H9 (cell line): ENCODE measurements around the gene SH3BGRL3. TPM values are rescaled to one million over a fixed set of nuclear protein-coding genes. Genes with fewer than 3 reads are reported as not detected.
A peak's percentile ranks its signal among the peaks of the same experiment; 100 is the strongest.

Experiments used
- DNase-seq: peaks from one replicate; pipeline ENCODE4 v3.0.0-alpha.2; 2017
- H2AFZ ChIP-seq: one replicate; pipeline ENCODE4 v1.6.1; 2013; ENCODE audit warnings: mild to moderate bottlenecking, low read length, control low read depth, moderate library complexity
- H2AK5ac ChIP-seq: 2 replicates; pipeline ENCODE4 v1.6.1; 2013; ENCODE audit warnings: low read length, control low read depth, mixed read lengths; ENCODE audit not compliant: insufficient read length
- H2BK120ac ChIP-seq: one replicate; pipeline ENCODE4 v1.6.1; 2013; ENCODE audit warnings: low read depth, mild to moderate bottlenecking, low read length, control low read depth, inconsistent platforms; ENCODE audit not compliant: poor library complexity, severe bottlenecking
- H2BK12ac ChIP-seq: 2 replicates; pipeline ENCODE4 v1.6.1; 2013; ENCODE audit warnings: low read length, control low read depth, mixed read lengths, low read depth; ENCODE audit not compliant: insufficient read length
- H2BK15ac ChIP-seq: 2 replicates; pipeline ENCODE4 v1.6.1; 2013; ENCODE audit warnings: low read depth, low read length, control low read depth
- H2BK20ac ChIP-seq: one replicate; pipeline ENCODE4 v1.6.1; 2013; ENCODE audit warnings: low read depth, mild to moderate bottlenecking, low read length, control low read depth, inconsistent platforms; ENCODE audit not compliant: poor library complexity, severe bottlenecking
- H2BK5ac ChIP-seq: 2 replicates; pipeline ENCODE4 v1.6.1; 2013; ENCODE audit warnings: low read length, control low read depth, mixed read lengths; ENCODE audit not compliant: insufficient read length
- H3K14ac ChIP-seq: 2 replicates; pipeline ENCODE4 v1.6.1; 2013; ENCODE audit warnings: low read length, control low read depth; ENCODE audit not compliant: insufficient read depth
- H3K18ac ChIP-seq: 2 replicates; pipeline ENCODE4 v1.6.1; 2013; ENCODE audit warnings: low read depth, mild to moderate bottlenecking, mixed read lengths, low read length, control low read depth; ENCODE audit not compliant: insufficient read length
- H3K23ac ChIP-seq: 2 replicates; pipeline ENCODE4 v1.6.1; 2013; ENCODE audit warnings: low read length, control low read depth, mixed read lengths, low read depth; ENCODE audit not compliant: insufficient read length
- H3K23me2 ChIP-seq: 2 replicates; pipeline ENCODE4 v1.6.1; 2013; ENCODE audit warnings: low read depth, mild to moderate bottlenecking, mixed read lengths, low read length, control low read depth; ENCODE audit not compliant: insufficient read length, poor library complexity, severe bottlenecking
- H3K27ac ChIP-seq: 2 replicates; pipeline ENCODE4 v1.5.1; 2013; ENCODE audit warnings: low read length, control low read depth, mixed read lengths, low read depth; ENCODE audit not compliant: insufficient read length
- H3K27me3 ChIP-seq: 2 replicates; pipeline ENCODE4 v1.6.1; 2013; ENCODE audit warnings: low read length, control low read depth, inconsistent platforms; ENCODE audit not compliant: insufficient read depth
- H3K4ac ChIP-seq: 2 replicates; pipeline ENCODE4 v1.6.1; 2013; ENCODE audit warnings: low read depth, mild to moderate bottlenecking, control low read depth, inconsistent platforms, low read length, moderate library complexity
- H3K4me1 ChIP-seq: 2 replicates; pipeline ENCODE4 v1.6.1; 2013; ENCODE audit warnings: low read length, control low read depth, inconsistent platforms; ENCODE audit not compliant: insufficient read depth
- H3K4me2 ChIP-seq: 2 replicates; pipeline ENCODE4 v1.6.1; 2013; ENCODE audit warnings: low read length, control low read depth, mixed read lengths; ENCODE audit not compliant: insufficient read length, insufficient read depth
- H3K56ac ChIP-seq: 2 replicates; pipeline ENCODE4 v1.6.1; 2013; ENCODE audit warnings: low read depth, mild to moderate bottlenecking, mixed read lengths, low read length, control low read depth; ENCODE audit not compliant: insufficient read length
- H3K79me1 ChIP-seq: 2 replicates; pipeline ENCODE4 v1.6.1; 2013; ENCODE audit warnings: low read depth, mild to moderate bottlenecking, moderate library complexity, low read length, control low read depth, inconsistent platforms; ENCODE audit not compliant: insufficient read depth, poor library complexity, severe bottlenecking
- H3K79me2 ChIP-seq: 2 replicates; pipeline ENCODE4 v1.6.1; 2013; ENCODE audit warnings: low read length, control low read depth, inconsistent platforms; ENCODE audit not compliant: insufficient read depth
- H3K9ac ChIP-seq: 2 replicates; pipeline ENCODE4 v1.6.1; 2013; ENCODE audit warnings: low read length, control low read depth, mixed read lengths; ENCODE audit not compliant: insufficient read length; ENCODE audit errors: extremely low read depth
- H3K9me3 ChIP-seq: one replicate; pipeline ENCODE4 v1.6.1; 2013; ENCODE audit warnings: low read depth, low read length, inconsistent platforms; ENCODE audit not compliant: control insufficient read depth
- H3T11ph ChIP-seq: one replicate; pipeline ENCODE4 v1.6.1; 2013; ENCODE audit warnings: mild to moderate bottlenecking, low read length, control low read depth, inconsistent platforms
- H4K20me1 ChIP-seq: one replicate; pipeline ENCODE4 v1.6.1; 2013; ENCODE audit not compliant: control insufficient read depth, insufficient read length, insufficient read depth
- H4K5ac ChIP-seq: 2 replicates; pipeline ENCODE4 v1.6.1; 2013; ENCODE audit warnings: low read depth, mild to moderate bottlenecking, mixed read lengths, low read length, control low read depth; ENCODE audit not compliant: insufficient read length
- H4K8ac ChIP-seq: replicated peaks from 2 replicates; pipeline ENCODE4 v1.6.1; 2013; ENCODE audit warnings: low read length, control low read depth, mixed read lengths, low read depth; ENCODE audit not compliant: insufficient read length
- H4K91ac ChIP-seq: 2 replicates; pipeline ENCODE4 v1.6.1; 2013; ENCODE audit warnings: low read depth, mild to moderate bottlenecking, moderate library complexity, mixed read lengths, low read length, control low read depth; ENCODE audit not compliant: insufficient read length
- H3K27ac Mint-ChIP-seq, 3 experiments: 2 replicates in 2 of 3; 3 replicates in 1 of 3; pipeline ENCODE4 v1.8.0; 2020 to 2021; ENCODE audit warnings: mixed read lengths in 3 of 3, mild to moderate bottlenecking in 1 of 3, moderate library complexity in 1 of 3
- H3K27me3 Mint-ChIP-seq: 2 replicates; pipeline ENCODE4 v1.8.0; 2021; ENCODE audit warnings: low read depth, mild to moderate bottlenecking, moderate library complexity, mixed read lengths
- H3K36me3 Mint-ChIP-seq, 3 experiments: 2 replicates in 2 of 3; 3 replicates in 1 of 3; pipeline ENCODE4 v1.8.0; 2020 to 2021; ENCODE audit warnings: low read depth in 3 of 3, mixed read lengths in 3 of 3; ENCODE audit not compliant: insufficient read depth in 1 of 3
- H3K4me1 Mint-ChIP-seq, 2 experiments: 2 replicates each; pipeline ENCODE4 v1.8.0; 2020; ENCODE audit warnings: mixed read lengths in 2 of 2
- H3K4me3 Mint-ChIP-seq, 2 experiments: 2 replicates in 1 of 2; 3 replicates in 1 of 2; pipeline ENCODE4 v1.8.0; 2020 to 2021; ENCODE audit warnings: mild to moderate bottlenecking in 2 of 2, mixed read lengths in 2 of 2, moderate library complexity in 1 of 2
- H3K9me3 Mint-ChIP-seq, 2 experiments: 2 replicates in 1 of 2; 3 replicates in 1 of 2; pipeline ENCODE4 v1.8.0; 2020; ENCODE audit warnings: mild to moderate bottlenecking in 2 of 2, mixed read lengths in 2 of 2, moderate library complexity in 1 of 2
- WGBS: extraction: QIAGEN DNeasy Blood & Tissue Kit; methylation state at CpG from one replicate; pipeline ENCODE4 v1.1.7; 2013; ENCODE audit warnings: missing lambda C conversion rate, low lambda C conversion rate, mixed read lengths; ENCODE audit not compliant: insufficient read length; ENCODE audit errors: extremely low coverage; 5-methylcytosine and 5-hydroxymethylcytosine counted together
- total RNA-seq: library from RNA; stranded (reverse); gene quantifications from 2 replicates; pipeline ENCODE4 v1.2.1, GENCODE V29; 2021
- TF ChIP-seq, protein P1 (sequence below): fragments of 200-600 bp; sonication (generic); conservative IDR thresholded peaks from 3 replicates; pipeline ENCODE4 v1.8.0; 2021; ENCODE audit warnings: antibody characterized with exemption, mild to moderate bottlenecking

Gene SH3BGRL3
- total RNA-seq, 1 experiment from 2014 or later: 86.3 TPM

DNA sequence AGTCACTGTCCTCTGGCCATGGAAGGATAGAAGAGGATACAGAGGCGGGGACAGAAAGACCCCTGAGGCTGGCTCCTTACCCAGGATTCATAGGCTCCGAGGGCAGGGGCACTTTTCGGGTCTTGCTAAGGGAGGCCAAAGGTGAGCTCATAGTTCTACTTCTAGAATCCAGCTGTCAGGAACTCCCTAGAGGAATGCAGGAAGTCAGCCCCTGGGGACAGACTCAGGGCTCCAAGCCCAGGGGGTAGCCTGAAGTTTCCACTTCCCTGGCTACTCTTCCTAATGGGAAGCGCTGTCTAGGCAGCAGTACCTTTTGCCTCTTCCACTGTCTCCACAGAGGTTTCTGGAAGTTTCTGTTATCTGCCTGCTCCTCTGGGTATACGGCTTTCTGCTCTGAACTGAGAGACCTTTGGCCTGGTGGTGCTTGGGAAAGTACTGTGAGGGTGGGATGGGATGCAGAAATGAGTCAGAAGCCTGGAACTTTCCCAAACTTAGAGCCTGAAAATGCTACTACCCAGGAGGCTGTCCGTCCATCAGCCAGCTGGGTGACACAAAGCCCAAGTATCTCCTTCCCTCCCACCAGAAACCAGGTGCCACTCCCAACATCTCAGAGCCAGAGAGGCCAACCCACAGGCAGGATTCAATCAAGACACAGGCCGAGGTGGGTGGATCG, 23.0 kb downstream of the SH3BGRL3 start:
- Histone ChIP-seq H3K9me3 (no peaks in the 10 kb centered on the region), H2BK20ac (no peak overlapping the region), H4K5ac (no peak overlapping the region), H3K79me2 (no peaks in the 10 kb centered on the region), H2BK120ac (no peak overlapping the region), H2BK15ac (no peak overlapping the region), H3K23ac (no peak overlapping the region), H3K9ac (no peak overlapping the region), H4K20me1 (no peaks in the 10 kb centered on the region), H2AK5ac (no peak overlapping the region), H3K4me2 (no peak overlapping the region), H2AFZ (no peak overlapping the region), H4K8ac (no peak overlapping the region), H3K79me1 (no peaks in the 10 kb centered on the region), H3T11ph (no peak overlapping the region), H3K4me1 (0 out of 2 replicates have a peak, but pooled peaks cover 3% of the 10 kb centered on the region), H3K56ac (no peak overlapping the region), H3K14ac (no peak overlapping the region), H3K4ac (no peak overlapping the region), H3K27ac (no peak overlapping the region), H3K18ac (no peak overlapping the region), H3K23me2 (peaks cover 3% of the 10 kb centered on the region), H4K91ac (no peak overlapping the region), H2BK5ac (no peak overlapping the region), H3K27me3 (no peaks in the 10 kb centered on the region), H2BK12ac (no peak overlapping the region)
- no peak for DNase-seq
- WGBS: no CpG with 5 or more reads among the region's 8 CpGs
- peaks cover 19 to 21% of the 10 kb centered on the region in 2 experiments for H3K4me1 Mint-ChIP-seq
- H3K9me3 Mint-ChIP-seq: no peaks in the 10 kb centered on the region
- TF ChIP-seq, protein P1, sequence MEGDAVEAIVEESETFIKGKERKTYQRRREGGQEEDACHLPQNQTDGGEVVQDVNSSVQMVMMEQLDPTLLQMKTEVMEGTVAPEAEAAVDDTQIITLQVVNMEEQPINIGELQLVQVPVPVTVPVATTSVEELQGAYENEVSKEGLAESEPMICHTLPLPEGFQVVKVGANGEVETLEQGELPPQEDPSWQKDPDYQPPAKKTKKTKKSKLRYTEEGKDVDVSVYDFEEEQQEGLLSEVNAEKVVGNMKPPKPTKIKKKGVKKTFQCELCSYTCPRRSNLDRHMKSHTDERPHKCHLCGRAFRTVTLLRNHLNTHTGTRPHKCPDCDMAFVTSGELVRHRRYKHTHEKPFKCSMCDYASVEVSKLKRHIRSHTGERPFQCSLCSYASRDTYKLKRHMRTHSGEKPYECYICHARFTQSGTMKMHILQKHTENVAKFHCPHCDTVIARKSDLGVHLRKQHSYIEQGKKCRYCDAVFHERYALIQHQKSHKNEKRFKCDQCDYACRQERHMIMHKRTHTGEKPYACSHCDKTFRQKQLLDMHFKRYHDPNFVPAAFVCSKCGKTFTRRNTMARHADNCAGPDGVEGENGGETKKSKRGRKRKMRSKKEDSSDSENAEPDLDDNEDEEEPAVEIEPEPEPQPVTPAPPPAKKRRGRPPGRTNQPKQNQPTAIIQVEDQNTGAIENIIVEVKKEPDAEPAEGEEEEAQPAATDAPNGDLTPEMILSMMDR: no peak
- H3K27me3 Mint-ChIP-seq: 0 out of 2 replicates have a peak, but pooled peaks cover 2% of the 10 kb centered on the region
- H3K27ac Mint-ChIP-seq: peak overlapping the region in 2 of 3 experiments; percentile 34 to 53; a peak in 2 of 7 replicates
- H3K36me3 Mint-ChIP-seq: no peaks in the 10 kb centered on the region
- no peak overlapping the region for H3K4me3 Mint-ChIP-seq
